Left lung (tissue), 10 donors: ENCODE measurements around the gene PID1. TPM values are rescaled to one million over a fixed set of nuclear protein-coding genes. Genes with fewer than 3 reads are reported as not detected.

Experiments
- ATAC-seq: fragments of 200-7000 bp; cut with Tn5 transposase; one replicate; pipeline ENCODE4 v1.9.1; 2020; ENCODE audit warnings: moderate library complexity
- DNase-seq, 4 donors: peaks; one replicate each; pipeline ENCODE4 v3.0.0-alpha.2; 2013 to 2020
- H3K27ac ChIP-seq, 2 donors: fragments of 200-600 bp; sonication (generic) in 1 of 2; one replicate each; pipeline versions ENCODE4 v1.5.0 to v1.8.0; 2020 to 2021
- H3K27me3 ChIP-seq, 2 donors: fragments of 200-600 bp; sonication (generic) in 1 of 2; one replicate each; pipeline versions ENCODE4 v1.5.0 to v1.8.0; 2020 to 2021
- H3K36me3 ChIP-seq, 2 donors: fragments of 200-600 bp; sonication (generic) in 1 of 2; one replicate each; pipeline versions ENCODE4 v1.5.0 to v1.8.0; 2020 to 2021
- H3K4me1 ChIP-seq, 2 donors: fragments of 200-600 bp; one replicate each; pipeline ENCODE4 v1.8.0; 2021
- H3K4me3 ChIP-seq, 2 donors: fragments of 200-600 bp; sonication (generic) in 1 of 2; one replicate each; pipeline versions ENCODE4 v1.5.0 to v1.8.0; 2020 to 2021; ENCODE audit warnings: mild to moderate bottlenecking in 1 of 2
- H3K9me3 ChIP-seq, 2 donors: fragments of 200-600 bp; sonication (generic) in 1 of 2; one replicate each; pipeline versions ENCODE4 v1.5.0 to v1.8.0; 2020 to 2021
- intact Hi-C, 2 donors: fragments of 100-400 bp; cut with DNase I; formaldehyde crosslinking; loops; one replicate each; pipeline versions ENCODE4 v1.11.2 to v1.14.2; 2022
- polyA plus RNA-seq, 6 donors: library from polyadenylated mRNA; unstranded; fragments of 120-200 nt; gene quantifications; one replicate each; pipeline ENCODE4 v1.2.1, GENCODE V29; 2013; ENCODE audit not compliant: insufficient read length in 6 of 6
- total RNA-seq, 2 donors: library from RNA; stranded (reverse); fragmentation: NEBNext Ultra II Directional; extraction: Animal tissue kit (Norgen Biotek cat#: 25700); gene quantifications; one replicate each; pipeline ENCODE4 v1.2.1, GENCODE V29; 2021
- TF ChIP-seq, protein P1 (sequence below), 2 donors: fragments of 200-600 bp; sonication (generic) in 1 of 2; IDR thresholded peaks; one replicate each; pipeline versions ENCODE4 v1.5.0 to v1.8.0; 2021; ENCODE audit warnings: antibody characterized with exemption in 2 of 2
- donor health status: DM: no; HTN: yes; CAD: no.
- donor health status: DM: no; HTN: no; CAD: no.

The PID1 gene
- total and polyA plus RNA-seq, 8 donors: 19.7 to 47.8 (median 27.4) TPM

DNA sequence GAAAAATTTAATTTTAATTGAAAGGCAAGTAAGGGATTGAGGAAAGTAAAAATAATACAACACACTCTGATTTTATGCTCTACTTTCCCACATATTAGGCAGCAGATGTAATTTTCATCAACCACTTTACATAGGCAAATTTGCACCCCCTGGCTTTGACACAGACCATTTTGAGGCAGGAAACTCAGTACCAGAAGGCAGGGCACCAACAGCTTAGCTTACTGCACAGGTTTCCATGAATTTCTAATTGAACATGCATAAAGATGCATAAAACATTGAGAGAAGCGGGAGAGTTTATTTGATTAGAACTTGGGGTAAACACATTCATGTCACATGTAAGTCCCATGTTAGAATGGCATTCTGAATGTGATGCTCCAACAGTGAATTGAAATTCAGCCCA lies 171.9 kb downstream of the PID1 start:
- ATAC-seq (no peak), DNase-seq (no peak)
- H3K27me3 ChIP-seq: no peaks in the 10 kb centered on the region
- no peaks in the 10 kb centered on the region for H3K36me3 ChIP-seq
- intact Hi-C loops: no loop called here
- TF ChIP-seq, protein P1, sequence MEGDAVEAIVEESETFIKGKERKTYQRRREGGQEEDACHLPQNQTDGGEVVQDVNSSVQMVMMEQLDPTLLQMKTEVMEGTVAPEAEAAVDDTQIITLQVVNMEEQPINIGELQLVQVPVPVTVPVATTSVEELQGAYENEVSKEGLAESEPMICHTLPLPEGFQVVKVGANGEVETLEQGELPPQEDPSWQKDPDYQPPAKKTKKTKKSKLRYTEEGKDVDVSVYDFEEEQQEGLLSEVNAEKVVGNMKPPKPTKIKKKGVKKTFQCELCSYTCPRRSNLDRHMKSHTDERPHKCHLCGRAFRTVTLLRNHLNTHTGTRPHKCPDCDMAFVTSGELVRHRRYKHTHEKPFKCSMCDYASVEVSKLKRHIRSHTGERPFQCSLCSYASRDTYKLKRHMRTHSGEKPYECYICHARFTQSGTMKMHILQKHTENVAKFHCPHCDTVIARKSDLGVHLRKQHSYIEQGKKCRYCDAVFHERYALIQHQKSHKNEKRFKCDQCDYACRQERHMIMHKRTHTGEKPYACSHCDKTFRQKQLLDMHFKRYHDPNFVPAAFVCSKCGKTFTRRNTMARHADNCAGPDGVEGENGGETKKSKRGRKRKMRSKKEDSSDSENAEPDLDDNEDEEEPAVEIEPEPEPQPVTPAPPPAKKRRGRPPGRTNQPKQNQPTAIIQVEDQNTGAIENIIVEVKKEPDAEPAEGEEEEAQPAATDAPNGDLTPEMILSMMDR (IDR thresholded peaks at IDR 0.05): no peak
- no peaks in the 10 kb centered on the region for H3K9me3 ChIP-seq
- H3K4me3 ChIP-seq: no peak overlapping the region
- no peak overlapping the region for H3K27ac ChIP-seq
- no peaks in the 10 kb centered on the region for H3K4me1 ChIP-seq

- TF ChIP-seq, protein P1 (IDR thresholded peaks at IDR 0.05): no peak
- DNase-seq (no peak), ATAC-seq (no peak)
- Histone ChIP-seq H3K4me3 (no peak overlapping the region), H3K27me3 (no peaks in the 10 kb centered on the region), H3K4me1 (no peaks in the 10 kb centered on the region), H3K36me3 (no peaks in the 10 kb centered on the region), H3K27ac (no peak overlapping the region), H3K9me3 (no peaks in the 10 kb centered on the region)
- intact Hi-C loops: no loop called here
Observed at GRCh38 chr2:229098801-229099200, 172.3 kb downstream of the PID1 start.

GRCh38 chr2:229096409-229097066 lies 174.5 kb downstream of the PID1 start:
- ATAC-seq: peak; percentile 82
- intact Hi-C loops: no loop called here
- TF ChIP-seq, protein P1 (IDR thresholded peaks at IDR 0.05): no peak

DNA sequence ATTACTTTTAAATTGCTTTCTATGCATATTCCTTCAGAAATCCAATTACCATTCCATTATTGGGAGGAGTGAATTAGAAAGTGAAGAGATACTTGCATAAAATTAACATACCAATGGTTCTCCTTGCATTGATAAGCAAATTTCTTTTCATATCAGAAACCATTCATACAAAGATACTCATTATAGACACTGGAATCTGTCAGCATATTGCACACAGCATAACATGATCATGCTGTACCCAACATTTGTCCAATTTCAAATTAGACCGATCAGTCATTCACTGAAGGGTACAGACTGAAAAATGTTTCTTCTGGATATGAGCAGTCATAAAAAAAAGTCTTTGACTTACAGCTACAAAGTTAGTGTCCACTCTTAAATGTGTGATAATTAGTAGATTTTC lies 175.6 kb downstream of the PID1 start:
- ATAC-seq: no peak
- TF ChIP-seq, protein P1 (IDR thresholded peaks at IDR 0.05): no peak

More at GRCh38 chr2:229096409-229097066, 174.5 kb downstream of the PID1 start:
- Histone ChIP-seq H3K9me3 (no peaks in the 10 kb centered on the region), H3K4me3 (no peak overlapping the region), H3K27me3 (no peaks in the 10 kb centered on the region), H3K4me1 (no peaks in the 10 kb centered on the region), H3K27ac (no peak overlapping the region), H3K36me3 (no peaks in the 10 kb centered on the region)
- DNase-seq: no peak

GRCh38 chr2:229090225-229090624 lies 180.9 kb downstream of the PID1 start:
- DNase-seq: no peak
- H3K27ac ChIP-seq: no peak overlapping the region
- intact Hi-C loops: no loop called here
- no peak for ATAC-seq
- no peaks in the 10 kb centered on the region for H3K9me3 ChIP-seq
- no peaks in the 10 kb centered on the region for H3K36me3 ChIP-seq
- TF ChIP-seq, protein P1 (IDR thresholded peaks at IDR 0.05): no peak
- no peak overlapping the region for H3K4me3 ChIP-seq
- no peaks in the 10 kb centered on the region for H3K27me3 ChIP-seq
- no peaks in the 10 kb centered on the region for H3K4me1 ChIP-seq

More for the DNA sequence above, 175.6 kb downstream of the PID1 start:
- Histone ChIP-seq H3K9me3 (no peaks in the 10 kb centered on the region), H3K4me3 (no peak overlapping the region), H3K27me3 (no peaks in the 10 kb centered on the region), H3K4me1 (no peaks in the 10 kb centered on the region), H3K27ac (no peak overlapping the region), H3K36me3 (no peaks in the 10 kb centered on the region)
- DNase-seq: no peak
- intact Hi-C loops: no loop called here
